IPS-18a (cell line): Measurements from ENCODE around the gene ATXN1.

ENCODE experiments used
- H3K27ac ChIP-seq: one replicate; pipeline ENCODE4 v1.5.1; 2013; ENCODE audit warnings: low read length
- H3K27me3 ChIP-seq: one replicate; pipeline ENCODE4 v1.6.1; 2013; ENCODE audit warnings: mild to moderate bottlenecking, low read length; ENCODE audit not compliant: control insufficient read depth, insufficient read depth
- H3K36me3 ChIP-seq: one replicate; pipeline ENCODE4 v1.6.1; 2013; ENCODE audit warnings: low read depth, low read length; ENCODE audit not compliant: control insufficient read depth
- H3K4me1 ChIP-seq: one replicate; pipeline ENCODE4 v1.6.1; 2013; ENCODE audit warnings: low read depth, low read length; ENCODE audit not compliant: control insufficient read depth
- H3K4me3 ChIP-seq: one replicate; pipeline ENCODE4 v1.5.1; 2013; ENCODE audit warnings: low read length
- H3K9ac ChIP-seq: one replicate; pipeline ENCODE4 v1.6.1; 2013; ENCODE audit warnings: mild to moderate bottlenecking, low read length, moderate library complexity
- H3K9me3 ChIP-seq: one replicate; pipeline ENCODE4 v1.6.1; 2013; ENCODE audit warnings: low read depth, low read length; ENCODE audit not compliant: control insufficient read depth

The ATXN1 gene

GRCh38 chr6:16346831-16347230, 414.4 kb downstream of the ATXN1 start:
- H3K27me3 ChIP-seq: no peaks in the 10 kb centered on the region
- no peaks in the 10 kb centered on the region for H3K9me3 ChIP-seq
- no peak overlapping the region for H3K4me3 ChIP-seq
- no peak overlapping the region for H3K9ac ChIP-seq
- no peak overlapping the region for H3K27ac ChIP-seq
- H3K4me1 ChIP-seq: peaks cover 7% of the 10 kb centered on the region
- H3K36me3 ChIP-seq: no peaks in the 10 kb centered on the region

- Histone ChIP-seq H3K9me3 (no peaks in the 10 kb centered on the region), H3K27ac (no peak overlapping the region), H3K9ac (no peak overlapping the region), H3K36me3 (no peaks in the 10 kb centered on the region), H3K4me3 (no peak overlapping the region), H3K27me3 (no peaks in the 10 kb centered on the region), H3K4me1 (peaks cover 7% of the 10 kb centered on the region)
Observed at GRCh38 chr6:16345449-16346330, 415.6 kb downstream of the ATXN1 start.

- no peaks in the 10 kb centered on the region for H3K36me3 ChIP-seq
- no peaks in the 10 kb centered on the region for H3K27me3 ChIP-seq
- H3K4me3 ChIP-seq: no peak overlapping the region
- H3K9me3 ChIP-seq: no peaks in the 10 kb centered on the region
- H3K4me1 ChIP-seq: peaks cover 7% of the 10 kb centered on the region
- no peak overlapping the region for H3K9ac ChIP-seq
- no peak overlapping the region for H3K27ac ChIP-seq
Observed at GRCh38 chr6:16344756-16345155, 416.5 kb downstream of the ATXN1 start.

GRCh38 chr6:16343593-16343992, 417.7 kb downstream of the ATXN1 start:
- Histone ChIP-seq H3K27ac (no peak overlapping the region), H3K4me3 (no peak overlapping the region), H3K4me1 (peaks cover 7% of the 10 kb centered on the region), H3K36me3 (no peaks in the 10 kb centered on the region), H3K9ac (no peak overlapping the region), H3K27me3 (no peaks in the 10 kb centered on the region), H3K9me3 (no peaks in the 10 kb centered on the region)

- Histone ChIP-seq H3K27me3 (no peaks in the 10 kb centered on the region), H3K4me1 (no peaks in the 10 kb centered on the region), H3K9me3 (no peaks in the 10 kb centered on the region), H3K9ac (no peak overlapping the region), H3K36me3 (no peaks in the 10 kb centered on the region), H3K27ac (no peak overlapping the region), H3K4me3 (no peak overlapping the region)
Observed at GRCh38 chr6:16339265-16339587, 422.0 kb downstream of the ATXN1 start.

- no peak overlapping the region for H3K27ac ChIP-seq
- H3K9ac ChIP-seq: no peak overlapping the region
- H3K4me3 ChIP-seq: no peak overlapping the region
- H3K9me3 ChIP-seq: no peaks in the 10 kb centered on the region
- no peaks in the 10 kb centered on the region for H3K27me3 ChIP-seq
- H3K4me1 ChIP-seq: no peaks in the 10 kb centered on the region
- no peaks in the 10 kb centered on the region for H3K36me3 ChIP-seq
Observed at GRCh38 chr6:16338577-16339264, 422.5 kb downstream of the ATXN1 start.

GRCh38 chr6:16337295-16337975, 423.8 kb downstream of the ATXN1 start:
- Histone ChIP-seq H3K27ac (no peak overlapping the region), H3K9me3 (no peaks in the 10 kb centered on the region), H3K27me3 (no peaks in the 10 kb centered on the region), H3K36me3 (no peaks in the 10 kb centered on the region), H3K4me1 (no peaks in the 10 kb centered on the region), H3K4me3 (no peak overlapping the region), H3K9ac (no peak overlapping the region)

- Histone ChIP-seq H3K9ac (no peak overlapping the region), H3K27me3 (no peaks in the 10 kb centered on the region), H3K27ac (no peak overlapping the region), H3K36me3 (no peaks in the 10 kb centered on the region), H3K9me3 (no peaks in the 10 kb centered on the region), H3K4me1 (peaks cover under 1% of the 10 kb centered on the region), H3K4me3 (no peak overlapping the region)
Observed at GRCh38 chr6:16336911-16337294, 424.4 kb downstream of the ATXN1 start.

GRCh38 chr6:16336056-16336818, 425.0 kb downstream of the ATXN1 start:
- Histone ChIP-seq H3K4me1 (peaks cover 5% of the 10 kb centered on the region), H3K9ac (no peak overlapping the region), H3K27ac (no peak overlapping the region), H3K9me3 (no peaks in the 10 kb centered on the region), H3K4me3 (no peak overlapping the region), H3K36me3 (no peaks in the 10 kb centered on the region), H3K27me3 (no peaks in the 10 kb centered on the region)

GRCh38 chr6:16335176-16335575, 426.1 kb downstream of the ATXN1 start:
- no peak overlapping the region for H3K27ac ChIP-seq

GRCh38 chr6:16334671-16335070, 426.6 kb downstream of the ATXN1 start:
- Histone ChIP-seq H3K4me3 (no peak overlapping the region), H3K9me3 (no peaks in the 10 kb centered on the region), H3K9ac (no peak overlapping the region), H3K27ac (no peak overlapping the region), H3K36me3 (no peaks in the 10 kb centered on the region), H3K27me3 (no peaks in the 10 kb centered on the region), H3K4me1 (peaks cover 5% of the 10 kb centered on the region)

More at GRCh38 chr6:16335176-16335575, 426.1 kb downstream of the ATXN1 start:
- Histone ChIP-seq H3K9me3 (no peaks in the 10 kb centered on the region), H3K4me3 (no peak overlapping the region), H3K36me3 (no peaks in the 10 kb centered on the region), H3K4me1 (peaks cover 5% of the 10 kb centered on the region), H3K27me3 (no peaks in the 10 kb centered on the region), H3K9ac (no peak overlapping the region)
